ENCODE data around the gene CEP85L. TPM values are rescaled to one million over a fixed set of nuclear protein-coding genes. Genes with fewer than 3 reads are reported as not detected.

Gene CEP85L
- total RNA-seq, 4 donors from 2014 or later, result 12.6 to 16.2 (median 13.4) TPM

DNA sequence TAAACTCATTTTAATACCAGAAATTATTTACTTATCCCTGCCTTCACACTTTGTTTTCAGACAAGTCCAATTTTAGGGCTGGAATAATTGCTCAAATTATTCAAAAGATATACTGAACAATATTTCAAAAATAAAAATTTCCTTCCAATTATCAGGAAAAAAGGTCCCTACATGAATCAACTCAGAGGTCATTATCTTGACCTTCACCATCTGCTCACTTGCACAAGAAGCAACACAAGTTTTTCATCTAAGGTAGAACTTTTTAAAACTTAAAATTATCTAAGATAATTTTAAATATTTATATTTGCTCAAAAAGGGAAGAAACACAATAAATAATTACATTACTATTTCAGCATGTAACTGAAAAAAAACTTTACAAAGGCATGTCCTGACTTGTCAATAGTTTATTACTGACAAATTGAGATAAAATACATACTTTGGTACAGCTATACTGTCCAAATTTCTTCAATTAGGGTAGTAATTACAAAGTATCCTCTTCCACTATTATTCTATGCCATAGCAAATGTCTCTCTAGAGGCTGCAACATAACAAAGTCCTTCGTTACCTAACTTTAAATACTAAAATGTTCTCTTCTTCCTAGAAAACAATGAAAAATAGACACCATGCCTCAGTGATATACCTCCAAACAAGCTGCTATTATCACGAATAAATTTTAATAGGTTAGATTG, 2.4 kb downstream of the CEP85L start:
- TF ChIP-seq EP300 (IDR thresholded peaks at IDR 0.05), result no peak
- Histone ChIP-seq H3K27ac (replicated peaks in 1 of 4) (peak overlapping the region in 2 of 4 donors; percentile 94 to 97), H3K4me1 (peaks cover 15 to 39% (median 35%) of the 10 kb centered on the region in 4 donors), H3K36me3 (no peaks in the 10 kb centered on the region), H3K9me3 (no peaks in the 10 kb centered on the region), H3K27me3 (no peaks in the 10 kb centered on the region), H3K4me3 (peak overlapping the region in 3 of 4 donors; percentile 13 to 91 (median 79))
- intact Hi-C loops (cut with DNase I), result no loop called here
- DNase-seq (ENCODE audit: extremely low spot score), result no peak
- 33% methylated on average over 2 of the region's 2 CpGs for WGBS

DNA sequence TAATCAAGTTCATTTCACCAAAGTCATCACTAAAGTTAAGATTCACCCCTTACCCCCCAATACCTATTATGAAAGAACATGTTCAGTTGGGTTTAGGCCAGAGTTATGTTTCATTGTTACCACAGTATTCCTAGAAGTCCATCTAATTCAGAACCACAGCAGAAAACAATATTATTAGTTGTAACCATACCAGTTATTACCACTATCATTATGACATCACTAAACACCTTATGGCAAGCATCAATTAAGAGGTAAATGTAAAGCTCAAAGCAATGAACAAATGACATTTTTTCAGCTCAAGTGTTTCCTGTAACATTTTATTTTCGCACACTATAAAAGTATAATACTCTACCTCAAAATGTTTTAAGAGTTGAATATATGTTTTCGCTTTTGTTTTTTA, 4.4 kb downstream of the CEP85L start:
- no peak for TF ChIP-seq EP300 (IDR thresholded peaks at IDR 0.05)
- no peak for TF ChIP-seq POLR2A (IDR thresholded peaks at IDR 0.05; ENCODE audit: low read depth)
- no peak for TF ChIP-seq POLR2AphosphoS5 (IDR thresholded peaks at IDR 0.05)
- TF ChIP-seq, protein P1, sequence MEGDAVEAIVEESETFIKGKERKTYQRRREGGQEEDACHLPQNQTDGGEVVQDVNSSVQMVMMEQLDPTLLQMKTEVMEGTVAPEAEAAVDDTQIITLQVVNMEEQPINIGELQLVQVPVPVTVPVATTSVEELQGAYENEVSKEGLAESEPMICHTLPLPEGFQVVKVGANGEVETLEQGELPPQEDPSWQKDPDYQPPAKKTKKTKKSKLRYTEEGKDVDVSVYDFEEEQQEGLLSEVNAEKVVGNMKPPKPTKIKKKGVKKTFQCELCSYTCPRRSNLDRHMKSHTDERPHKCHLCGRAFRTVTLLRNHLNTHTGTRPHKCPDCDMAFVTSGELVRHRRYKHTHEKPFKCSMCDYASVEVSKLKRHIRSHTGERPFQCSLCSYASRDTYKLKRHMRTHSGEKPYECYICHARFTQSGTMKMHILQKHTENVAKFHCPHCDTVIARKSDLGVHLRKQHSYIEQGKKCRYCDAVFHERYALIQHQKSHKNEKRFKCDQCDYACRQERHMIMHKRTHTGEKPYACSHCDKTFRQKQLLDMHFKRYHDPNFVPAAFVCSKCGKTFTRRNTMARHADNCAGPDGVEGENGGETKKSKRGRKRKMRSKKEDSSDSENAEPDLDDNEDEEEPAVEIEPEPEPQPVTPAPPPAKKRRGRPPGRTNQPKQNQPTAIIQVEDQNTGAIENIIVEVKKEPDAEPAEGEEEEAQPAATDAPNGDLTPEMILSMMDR (IDR thresholded peaks at IDR 0.05), result no peak
- 100% methylated on average over 2 of the region's 2 CpGs for WGBS
- Histone ChIP-seq H3K4me3 (no peak overlapping the region), H3K27ac (replicated peaks in 1 of 4) (no peak overlapping the region), H3K27me3 (no peaks in the 10 kb centered on the region), H3K4me1 (peaks cover 15 to 48% (median 41%) of the 10 kb centered on the region in 4 donors), H3K9me3 (no peaks in the 10 kb centered on the region), H3K36me3 (no peaks in the 10 kb centered on the region)
- DNase-seq (ENCODE audit: extremely low spot score), result no peak
- intact Hi-C loops (cut with DNase I), result no loop called here

DNA sequence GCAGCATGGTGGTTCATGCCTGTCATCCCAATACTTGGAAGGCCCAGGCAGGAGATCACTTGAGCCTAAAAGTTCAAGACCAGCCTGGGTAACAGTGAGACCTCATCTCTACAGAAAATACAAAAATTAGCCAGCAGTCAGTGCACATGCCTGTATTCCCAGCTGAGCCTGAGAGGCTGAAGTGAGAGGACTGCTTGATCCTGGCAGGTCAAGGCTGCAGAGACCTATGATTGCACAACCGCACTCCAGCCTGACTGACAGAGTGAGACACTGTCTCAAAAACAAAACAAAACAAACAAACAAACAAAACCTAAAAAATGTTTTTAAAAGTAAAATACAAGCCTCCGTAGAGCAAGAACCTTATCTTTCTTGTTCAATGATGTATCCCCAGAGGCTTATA, 6.0 kb downstream of the CEP85L start:
- Histone ChIP-seq H3K4me3 (no peak overlapping the region), H3K27ac (replicated peaks in 1 of 4) (no peak overlapping the region), H3K27me3 (no peaks in the 10 kb centered on the region), H3K36me3 (no peaks in the 10 kb centered on the region), H3K9me3 (no peaks in the 10 kb centered on the region), H3K4me1 (peaks cover 22 to 55% (median 49%) of the 10 kb centered on the region in 4 donors)
- DNase-seq (ENCODE audit: extremely low spot score), result no peak
- TF ChIP-seq, protein P1 (IDR thresholded peaks at IDR 0.05), result no peak
- TF ChIP-seq EP300 (IDR thresholded peaks at IDR 0.05) (no peak), POLR2AphosphoS5 (IDR thresholded peaks at IDR 0.05) (no peak), POLR2A (IDR thresholded peaks at IDR 0.05; ENCODE audit: low read depth) (no peak)
- intact Hi-C loops (cut with DNase I), result no loop called here
- 95% methylated on average over 2 of the region's 2 CpGs for WGBS

DNA sequence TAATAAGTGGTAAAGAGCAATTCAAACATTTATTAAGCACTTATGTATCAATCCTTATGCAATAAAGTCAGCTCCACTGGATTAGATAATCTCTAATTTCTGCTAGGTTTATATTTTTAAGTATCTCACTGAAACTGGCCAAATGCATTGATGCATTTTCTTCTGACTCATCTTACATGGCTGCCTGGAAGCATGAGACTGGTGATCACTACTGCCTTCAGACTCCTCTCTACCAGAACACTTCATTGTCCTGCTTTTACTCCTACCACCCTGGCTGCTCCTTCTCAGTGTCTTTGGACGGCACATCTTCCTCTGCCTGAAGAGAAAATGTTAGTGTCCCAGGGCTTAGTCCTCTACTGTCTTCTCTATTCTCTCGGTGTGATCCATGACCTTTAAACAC, 7.4 kb downstream of the CEP85L start:
- H3K36me3 ChIP-seq, result no peaks in the 10 kb centered on the region
- TF ChIP-seq POLR2A (IDR thresholded peaks at IDR 0.05; ENCODE audit: low read depth), result no peak
- TF ChIP-seq, protein P1 (IDR thresholded peaks at IDR 0.05), result no peak
- no peak for TF ChIP-seq EP300 (IDR thresholded peaks at IDR 0.05)
- H3K27me3 ChIP-seq, result no peaks in the 10 kb centered on the region
- no peak for DNase-seq (ENCODE audit: extremely low spot score)
- 85% methylated on average over 2 of the region's 2 CpGs for WGBS
- intact Hi-C loops (cut with DNase I), result no loop called here
- H3K27ac ChIP-seq (replicated peaks in 1 of 4), result no peak overlapping the region
- H3K9me3 ChIP-seq, result no peaks in the 10 kb centered on the region
- peaks cover 14 to 56% (median 48%) of the 10 kb centered on the region in 4 donors for H3K4me1 ChIP-seq
- H3K4me3 ChIP-seq, result no peak overlapping the region

DNA sequence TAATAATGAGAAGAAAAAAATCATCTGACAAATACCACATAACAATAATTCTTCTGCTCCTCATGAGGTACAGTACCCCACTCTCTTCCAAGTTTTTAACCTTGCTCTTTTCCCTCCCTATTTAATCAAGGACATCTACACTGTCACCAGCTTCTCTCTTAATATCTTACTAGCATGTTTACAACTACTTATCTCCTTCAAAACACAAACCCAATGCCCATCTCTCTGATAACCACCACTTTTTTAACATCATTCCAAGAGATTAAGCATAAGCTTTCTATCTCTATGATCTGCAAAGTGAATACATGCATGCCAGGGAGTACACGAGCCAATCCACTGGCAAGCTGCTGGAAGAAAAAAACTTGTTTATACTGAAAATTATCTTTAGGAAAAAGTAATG, 10.3 kb downstream of the CEP85L start:
- no peak for TF ChIP-seq POLR2AphosphoS5 (IDR thresholded peaks at IDR 0.05)
- TF ChIP-seq, protein P1 (IDR thresholded peaks at IDR 0.05), result no peak
- TF ChIP-seq EP300 (IDR thresholded peaks at IDR 0.05), result no peak
- TF ChIP-seq POLR2A (IDR thresholded peaks at IDR 0.05; ENCODE audit: low read depth), result no peak
- intact Hi-C loops (cut with DNase I), result no loop called here
- H3K27ac ChIP-seq (replicated peaks in 1 of 4), result no peak overlapping the region
- H3K36me3 ChIP-seq, result no peaks in the 10 kb centered on the region
- H3K27me3 ChIP-seq, result no peaks in the 10 kb centered on the region
- 72% methylated on average over 1 of the region's 1 CpG for WGBS
- no peaks in the 10 kb centered on the region for H3K9me3 ChIP-seq
- no peak overlapping the region for H3K4me3 ChIP-seq
- peaks cover 14 to 53% (median 46%) of the 10 kb centered on the region in 4 donors for H3K4me1 ChIP-seq
- no peak for DNase-seq (ENCODE audit: extremely low spot score)
